Esophagus squamous epithelium (tissue), 4 donors: ENCODE data around the gene MAP3K7CL.

ENCODE experiments used
- POLR2A ChIP-seq, 4 donors: fragments of 450-650 bp; IDR thresholded peaks; one replicate each; pipeline ENCODE4 v1.6.1; 2017; ENCODE audit warnings: antibody characterized with exemption in 4 of 4, mild to moderate bottlenecking in 4 of 4, moderate library complexity in 3 of 4
- TF ChIP-seq, protein P1 (sequence below), 6 experiments: fragments of 450-650 bp in 4 of 6; fragments of 200-600 bp in 2 of 6; sonication (generic) in 2 of 6; IDR thresholded peaks; one replicate each; pipeline ENCODE4 v1.5.1; 2016 to 2019; ENCODE audit warnings: antibody characterized with exemption in 6 of 6, mild to moderate bottlenecking in 4 of 6, moderate library complexity in 4 of 6

DNA sequence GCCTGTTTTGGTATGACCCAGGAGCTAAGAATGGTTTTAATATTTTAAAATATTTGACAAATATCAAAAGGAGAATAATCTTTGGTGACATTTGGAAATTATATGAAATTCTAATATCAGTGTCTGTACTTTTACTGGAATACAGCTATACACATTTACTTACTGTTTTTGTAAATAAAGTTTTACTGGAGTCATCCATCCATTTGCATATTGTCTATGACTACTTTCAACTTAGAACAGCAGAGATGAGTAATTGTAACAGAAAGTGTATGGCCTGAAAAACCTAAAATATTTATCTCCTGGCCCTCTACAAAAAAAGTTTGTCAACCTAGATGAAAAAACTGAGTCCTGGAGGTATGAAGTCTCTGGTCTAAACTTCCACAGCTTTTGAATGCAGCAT lies 5.8 kb upstream of the MAP3K7CL start:
- TF ChIP-seq, protein P1, sequence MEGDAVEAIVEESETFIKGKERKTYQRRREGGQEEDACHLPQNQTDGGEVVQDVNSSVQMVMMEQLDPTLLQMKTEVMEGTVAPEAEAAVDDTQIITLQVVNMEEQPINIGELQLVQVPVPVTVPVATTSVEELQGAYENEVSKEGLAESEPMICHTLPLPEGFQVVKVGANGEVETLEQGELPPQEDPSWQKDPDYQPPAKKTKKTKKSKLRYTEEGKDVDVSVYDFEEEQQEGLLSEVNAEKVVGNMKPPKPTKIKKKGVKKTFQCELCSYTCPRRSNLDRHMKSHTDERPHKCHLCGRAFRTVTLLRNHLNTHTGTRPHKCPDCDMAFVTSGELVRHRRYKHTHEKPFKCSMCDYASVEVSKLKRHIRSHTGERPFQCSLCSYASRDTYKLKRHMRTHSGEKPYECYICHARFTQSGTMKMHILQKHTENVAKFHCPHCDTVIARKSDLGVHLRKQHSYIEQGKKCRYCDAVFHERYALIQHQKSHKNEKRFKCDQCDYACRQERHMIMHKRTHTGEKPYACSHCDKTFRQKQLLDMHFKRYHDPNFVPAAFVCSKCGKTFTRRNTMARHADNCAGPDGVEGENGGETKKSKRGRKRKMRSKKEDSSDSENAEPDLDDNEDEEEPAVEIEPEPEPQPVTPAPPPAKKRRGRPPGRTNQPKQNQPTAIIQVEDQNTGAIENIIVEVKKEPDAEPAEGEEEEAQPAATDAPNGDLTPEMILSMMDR (IDR thresholded peaks at IDR 0.05) = no peak
- no peak for TF ChIP-seq POLR2A (IDR thresholded peaks at IDR 0.05)
